ENCODE measurements around the gene ELF4.

DNA sequence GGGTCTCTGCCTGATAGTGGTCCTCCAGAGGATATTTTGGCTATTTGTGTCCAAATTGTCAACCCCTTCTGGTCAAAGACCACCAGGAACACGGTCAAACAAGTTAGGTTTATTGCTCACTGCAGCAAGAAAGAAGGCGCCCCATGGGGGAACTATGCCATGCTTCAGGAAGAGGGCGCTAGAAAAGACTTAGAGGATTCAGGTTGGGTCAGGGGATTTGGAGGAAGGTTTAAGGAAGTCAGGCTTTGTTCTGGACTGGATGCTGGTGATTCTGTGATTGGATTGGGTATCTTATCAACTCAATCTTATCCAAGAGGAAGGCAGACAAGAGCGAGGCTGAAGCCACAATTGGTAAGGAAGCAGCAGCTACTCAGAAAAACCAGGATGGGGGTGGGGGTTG, 14.3 kb upstream of the ELF4 start:
- TF ChIP-seq CTCF (IDR thresholded peaks at IDR 0.05; ENCODE audit: poor library complexity) (no peak), EZH2phosphoT487 (IDR thresholded peaks at IDR 0.05; ENCODE audit: low read depth, severe bottlenecking, unreplicated experiment) (no peak)

Data from hepatocyte (in vitro differentiated cells).